OCI-LY7 (cell line): ENCODE measurements around the gene ATXN7L3. TPM values are rescaled to one million over a fixed set of nuclear protein-coding genes. Genes with fewer than 3 reads are reported as not detected.

Experiments used
- BruUV-seq: library from RNA; stranded (reverse); fragments of 400-500 nt; replicated peaks from 2 replicates; lab custom pipeline; 2021; lab: Mats Ljungman, UMichigan
- CTCF ChIA-PET: fragments of 300-600 bp; sonication (Branson Sonifier 250); formaldehyde crosslinking; loops from one replicate; lab custom pipeline; 2022; ENCODE audit warnings: antibody characterized with exemption; ENCODE audit not compliant: unreplicated experiment; lab: Charles Lee
- POLR2A ChIA-PET: fragments of 300-600 bp; sonication (Branson Sonifier 250); formaldehyde crosslinking; loops from one replicate; lab custom pipeline; 2022; ENCODE audit warnings: antibody characterized with exemption; lab: Charles Lee
- DNase-seq: peaks from one replicate; pipeline ENCODE4 v3.0.0-alpha.2; 2015; ENCODE audit warnings: low spot score
- H2AFZ ChIP-seq: fragments of 200-600 bp; sonication (generic), shearing (Covaris generic); 2 replicates; pipeline ENCODE4 v1.6.1; 2014; ENCODE audit warnings: mild to moderate bottlenecking, antibody characterized with exemption, low read length, moderate library complexity
- H3K27ac ChIP-seq: fragments of 200-600 bp; sonication (generic); 2 replicates; pipeline ENCODE4 v1.5.1; 2014; ENCODE audit warnings: mixed run types, low read depth, mild to moderate bottlenecking, moderate library complexity, low read length, inconsistent platforms; ENCODE audit not compliant: poor library complexity, severe bottlenecking
- H3K36me3 ChIP-seq: fragments of 200-600 bp; sonication (generic); 2 replicates; pipeline ENCODE4 v1.6.1; 2014; ENCODE audit warnings: mild to moderate bottlenecking, antibody characterized with exemption, low read length, moderate library complexity, mixed read lengths; ENCODE audit not compliant: insufficient read depth
- H3K4me1 ChIP-seq: fragments of 200-600 bp; sonication (generic); 2 replicates; pipeline ENCODE4 v1.5.1; 2014; ENCODE audit warnings: mild to moderate bottlenecking, low read length; ENCODE audit not compliant: insufficient read depth, poor library complexity, severe bottlenecking
- H3K4me2 ChIP-seq: fragments of 200-600 bp; sonication (generic); 2 replicates; pipeline ENCODE4 v1.6.1; 2014; ENCODE audit warnings: mild to moderate bottlenecking, low read length
- H3K4me3 ChIP-seq: fragments of 200-600 bp; sonication (generic); 2 replicates; pipeline ENCODE4 v1.5.1; 2014; ENCODE audit warnings: mild to moderate bottlenecking, low read depth, low read length; ENCODE audit not compliant: poor library complexity, severe bottlenecking
- H3K79me2 ChIP-seq: fragments of 200-600 bp; sonication (generic); 2 replicates; pipeline ENCODE4 v1.6.1; 2016; ENCODE audit warnings: low read depth, mild to moderate bottlenecking, low read length, moderate library complexity, mixed read lengths; ENCODE audit not compliant: insufficient read depth
- H3K9me2 ChIP-seq: fragments of 200-600 bp; sonication (generic); 2 replicates; pipeline ENCODE4 v1.6.1; 2016; ENCODE audit warnings: mild to moderate bottlenecking, low read length, mixed read lengths; ENCODE audit not compliant: insufficient read depth
- H3K9me3 ChIP-seq: fragments of 200-600 bp; sonication (generic); 2 replicates; pipeline ENCODE4 v1.6.1; 2014; ENCODE audit warnings: mild to moderate bottlenecking, mixed run types, low read length, mixed read lengths
- H4K20me1 ChIP-seq: fragments of 200-600 bp; sonication (generic); 2 replicates; pipeline ENCODE4 v1.6.1; 2014; ENCODE audit warnings: mild to moderate bottlenecking, antibody characterized with exemption, low read length, moderate library complexity, mixed read lengths; ENCODE audit not compliant: insufficient read depth
- CTCF ChIP-seq: fragments of 200-600 bp; sonication (generic); conservative IDR thresholded peaks from 2 replicates; pipeline ENCODE4 v1.5.1; 2014; ENCODE audit warnings: mild to moderate bottlenecking, antibody characterized with exemption, low read length, moderate library complexity, mixed read lengths
- EZH2phosphoT487 ChIP-seq: fragments of 200-600 bp; sonication (generic); IDR thresholded peaks from 2 replicates; pipeline ENCODE4 v1.6.1; 2018; ENCODE audit warnings: low read depth, borderline replicate concordance, mild to moderate bottlenecking, mixed run types, antibody characterized with exemption, low read length, moderate library complexity, mixed read lengths
- intact Hi-C: fragments of 100-400 bp; cut with micrococcal nuclease; formaldehyde crosslinking; loops from one replicate; pipeline ENCODE4 v1.10.0; 2022; ENCODE audit not compliant: unreplicated experiment
- total RNA-seq, 2 experiments: library from RNA; depleted of rRNA in 1 of 2; stranded (reverse); fragments of >200 nt in 1 of 2; shearing (Covaris generic) in 1 of 2; gene quantifications; 2 replicates each; pipeline ENCODE4 v1.2.3, GENCODE V29; 2014 to 2022

Gene ATXN7L3
- total RNA-seq, 2 experiments from 2014 or later = 57.7 to 106 TPM

DNA sequence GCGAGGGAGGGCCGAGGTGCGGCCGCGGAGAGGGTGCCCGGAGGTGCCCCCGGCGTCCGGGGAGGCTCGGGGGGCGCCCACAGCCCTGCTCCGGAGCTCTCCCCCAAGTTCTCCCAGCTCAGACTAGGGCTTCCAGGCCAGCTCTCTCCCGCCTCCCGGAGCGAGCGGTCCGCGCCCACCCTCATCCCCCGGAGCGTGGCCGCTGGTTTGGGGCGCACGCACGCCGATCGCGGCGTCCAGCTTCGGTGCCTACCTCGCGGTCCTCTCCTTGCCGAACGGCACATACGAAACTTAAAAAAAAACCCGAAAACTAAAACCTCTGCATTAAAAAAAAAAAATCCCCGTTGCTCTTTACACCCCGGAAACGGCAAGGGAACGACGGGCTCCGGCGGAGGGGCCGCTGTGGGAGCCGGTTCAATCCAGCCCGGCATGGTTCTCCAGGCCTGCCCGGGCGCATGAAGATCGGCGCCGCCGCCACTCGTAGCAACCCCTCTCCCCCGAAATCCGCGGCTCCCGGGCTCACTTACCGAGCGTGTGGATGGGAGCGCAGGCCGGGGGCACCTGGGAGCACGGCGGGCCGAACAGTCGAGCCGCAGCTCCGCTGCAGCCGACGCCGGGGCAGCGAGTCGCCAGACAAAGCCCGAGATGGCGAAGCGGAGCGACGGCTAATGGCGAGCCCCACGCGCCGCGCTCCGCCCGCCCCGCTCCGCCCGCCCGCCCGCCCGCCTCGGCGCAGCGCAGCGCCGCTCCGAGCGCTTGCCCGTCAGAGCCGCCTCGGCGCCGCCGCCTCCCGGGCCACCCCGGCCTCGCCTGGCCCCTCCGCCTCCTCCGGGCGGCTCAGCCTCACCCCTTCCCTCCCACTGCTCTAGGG, 20.8 kb upstream of the ATXN7L3 start:
- Histone ChIP-seq H3K36me3 (peaks cover 27% of the 10 kb centered on the region), H3K9me3 (no peaks in the 10 kb centered on the region), H3K4me3 (peak overlapping the region; percentile 90), H3K4me1 (peaks cover 24% of the 10 kb centered on the region), H3K79me2 (peaks cover 32% of the 10 kb centered on the region), H3K9me2 (no peaks in the 10 kb centered on the region), H3K27ac (peak overlapping the region; percentile 86), H2AFZ (no peak overlapping the region), H4K20me1 (no peaks in the 10 kb centered on the region), H3K4me2 (peak overlapping the region; percentile 80)
- peak; percentile 77 for DNase-seq
- no TSS peak for BruUV-seq
- POLR2A ChIA-PET = interaction anchor here (0.6 to 1.5 kb wide), 4 partner anchors 10 to 139 kb away, joined by 3 to 4 read pairs (median 4); partner anchors contain the start of gene ATXN7L3
- CTCF ChIA-PET = interaction anchor here (1.6 kb wide), 1 partner anchor 10 kb away, joined by 8 read pairs; no protein-coding TSS in a partner anchor
- TF ChIP-seq EZH2phosphoT487 = no peak
- intact Hi-C loops = loop anchor here (1.0 kb wide), 1 partner anchor 20 kb away; no protein-coding TSS in a partner anchor

DNA sequence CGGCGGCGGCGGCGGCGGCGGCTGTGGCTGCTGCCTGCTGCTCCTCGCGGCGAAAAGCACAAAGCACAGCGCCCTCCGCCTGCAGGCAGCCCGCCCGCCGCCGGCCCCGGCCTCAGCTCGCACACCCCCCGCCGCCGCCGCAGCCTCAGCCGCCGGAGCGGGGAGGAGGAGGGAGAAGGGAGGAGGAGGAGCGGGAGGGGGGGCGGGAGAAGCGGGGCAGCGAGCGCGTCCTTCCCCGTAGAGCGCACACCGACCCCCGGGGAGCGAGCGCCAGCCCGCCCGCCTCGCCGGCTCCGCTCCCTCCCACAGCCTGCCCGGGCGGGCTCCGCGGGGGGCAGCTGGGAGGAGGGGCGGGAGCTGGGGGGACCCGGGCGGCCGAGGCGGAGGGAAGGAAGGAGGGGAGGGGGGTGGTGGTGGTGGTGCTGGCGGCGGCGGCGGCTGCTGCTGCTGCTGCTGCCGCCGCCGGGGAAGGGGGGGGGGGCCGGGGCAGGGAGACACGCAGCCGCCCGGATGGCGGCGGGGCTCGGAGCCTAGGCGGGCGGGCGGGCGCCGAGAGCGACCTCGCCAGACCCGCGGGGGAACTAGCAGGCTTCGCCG, 20.0 kb upstream of the ATXN7L3 start, which contains the start of gene UBTF:
TSS of gene UBTF (minus strand) at position 60 of the 597 bp plus-strand sequence. CDS start 1,446 bp downstream, outside the sequence.
- peaks cover 40% of the 10 kb centered on the region for H3K79me2 ChIP-seq

DNA sequence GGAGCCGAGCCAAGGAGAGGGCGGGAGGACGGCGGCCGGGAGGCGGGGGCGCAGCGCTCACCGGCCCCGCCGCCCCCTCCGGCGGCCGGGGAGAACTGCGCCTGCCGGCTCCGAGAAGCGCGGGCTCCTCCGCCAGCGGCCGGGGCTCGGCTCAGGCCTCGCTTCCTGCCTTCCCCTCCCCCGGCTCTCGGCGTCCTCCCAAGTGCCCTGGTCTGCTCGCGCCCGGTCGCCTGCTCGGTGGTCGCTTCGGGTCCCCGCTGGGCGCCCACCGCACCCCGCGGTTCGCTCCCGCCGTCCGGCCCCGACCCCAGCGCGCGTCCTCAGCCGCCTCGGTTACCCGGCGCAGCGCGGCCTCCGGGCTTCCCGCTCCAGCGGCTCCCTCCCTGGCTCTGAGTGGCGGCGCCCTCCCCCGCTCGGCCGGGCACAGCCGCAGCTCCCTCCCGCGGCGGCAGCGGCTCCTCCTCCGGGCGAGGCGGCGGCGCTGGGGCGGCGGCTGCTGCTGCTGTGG, 19.5 kb upstream of the ATXN7L3 start:
- peak; percentile 88 for DNase-seq
- intact Hi-C loops = loop anchor here (2.0 to 10.0 kb wide), 2 partner anchors 106 to 286 kb away; partner anchors contain the start of genes GPATCH8 and SLC25A39
- Histone ChIP-seq H3K4me3 (peak overlapping the region; percentile 90), H3K79me2 (peaks cover 41% of the 10 kb centered on the region), H3K27ac (peak overlapping the region; percentile 86), H3K9me2 (no peaks in the 10 kb centered on the region), H3K4me2 (peak overlapping the region; percentile 49; the same call in 1 of the 2 replicates), H3K4me1 (peaks cover 36% of the 10 kb centered on the region), H3K36me3 (peaks cover 40% of the 10 kb centered on the region), H4K20me1 (no peaks in the 10 kb centered on the region), H2AFZ (no peak overlapping the region), H3K9me3 (no peaks in the 10 kb centered on the region)
- TF ChIP-seq EZH2phosphoT487 (no peak), CTCF (no peak)
- POLR2A ChIA-PET = no interaction called here
- no TSS peak for BruUV-seq
- CTCF ChIA-PET = interaction anchor here (1.6 kb wide), 1 partner anchor 9 kb away, joined by 8 read pairs; no protein-coding TSS in a partner anchor

More for the DNA sequence above, 20.0 kb upstream of the ATXN7L3 start, which contains the start of gene UBTF:
- Histone ChIP-seq H3K9me2 (no peaks in the 10 kb centered on the region), H3K4me1 (peaks cover 31% of the 10 kb centered on the region), H2AFZ (no peak within 1 kb of the TSS), H4K20me1 (no peaks in the 10 kb centered on the region), H3K4me3 (peak within 1 kb of the TSS; percentile 90), H3K4me2 (peak within 1 kb of the TSS; percentile 59), H3K36me3 (peaks cover 34% of the 10 kb centered on the region), H3K27ac (peak within 1 kb of the TSS; percentile 86), H3K9me3 (no peaks in the 10 kb centered on the region)
- BruUV-seq = no TSS peak
- intact Hi-C loops = loop anchor here (1.0 to 10.0 kb wide), 3 partner anchors 19 to 285 kb away; partner anchors contain the start of genes GPATCH8 and SLC25A39
- CTCF ChIA-PET = interaction anchor here (1.6 kb wide), 1 partner anchor 9 kb away, joined by 8 read pairs; no protein-coding TSS in a partner anchor
- no peak for TF ChIP-seq EZH2phosphoT487
- peak; percentile 87 for DNase-seq
- POLR2A ChIA-PET = interaction anchor here (0.6 kb wide), 1 partner anchor 20 kb away, joined by 3 read pairs; the partner anchor contains the start of gene ATXN7L3
